ENCODE results near the gene CD69.

CD69 gene

DNA sequence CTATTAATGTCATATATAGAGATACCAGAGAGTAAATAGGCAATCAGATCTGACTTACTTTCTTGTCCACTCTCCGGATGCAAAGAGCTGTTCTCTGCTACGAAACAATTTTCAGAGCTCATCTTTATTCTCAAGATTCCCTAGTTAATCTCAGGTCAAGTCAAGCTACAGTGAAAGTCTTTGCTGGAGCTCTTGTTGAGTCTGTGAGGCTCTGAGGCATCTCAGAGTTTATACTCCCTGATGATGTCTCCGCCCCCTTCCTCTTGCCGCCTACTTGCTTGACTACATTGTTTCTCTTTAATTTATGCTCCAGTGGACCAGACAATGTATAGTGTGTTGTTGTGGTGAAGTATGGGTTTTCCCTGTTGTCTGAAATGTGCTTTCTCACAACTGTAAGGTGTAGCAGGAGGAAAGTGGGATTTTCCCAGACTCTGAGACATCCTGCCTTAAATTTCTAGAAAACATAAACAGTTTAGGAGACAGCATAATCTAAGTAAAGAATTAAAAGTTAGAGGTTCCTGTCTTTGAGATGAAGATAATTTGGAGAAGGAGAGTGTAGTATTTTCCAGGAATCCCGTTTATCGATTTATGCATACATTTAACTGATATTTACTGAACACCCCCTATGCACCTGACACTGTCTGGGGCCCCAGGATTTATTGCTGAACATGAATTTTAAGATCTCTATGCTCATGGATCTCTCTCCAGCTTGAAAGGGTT lies at the start of gene CD69:
Gene CD69 (minus strand): TSS at position 203 of the 720 bp plus-strand sequence. CDS start 81 bp downstream, at position 122.
- no peak for DNase-seq

GRCh38 chr12:9809866-9810265 lies 49.2 kb upstream of the CD69 start:
- no peak for DNase-seq

- no peak for DNase-seq
Measured at GRCh38 chr12:9809338-9809737, 48.6 kb upstream of the CD69 start.

DNA sequence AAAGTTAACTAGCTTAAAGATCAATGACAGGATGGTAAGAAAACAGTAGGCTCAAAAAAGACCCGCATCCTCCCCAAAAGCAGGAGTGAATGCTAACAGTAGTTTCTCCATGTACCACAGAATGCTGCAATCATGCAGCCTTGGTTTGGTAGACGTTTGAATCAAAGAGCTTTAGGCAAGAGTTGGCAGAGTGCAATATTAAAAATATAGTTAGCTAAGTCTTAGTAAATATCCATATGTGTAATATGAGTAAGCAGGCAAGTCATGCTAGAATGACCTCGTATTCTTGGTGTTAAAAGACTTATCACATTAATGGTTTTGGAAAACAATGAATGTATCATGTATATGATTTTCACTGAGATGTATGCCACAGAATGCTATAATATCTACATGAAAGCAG lies 47.8 kb upstream of the CD69 start:
- no peak for DNase-seq

- DNase-seq, result no peak
Measured at GRCh38 chr12:9806714-9807113, 46.0 kb upstream of the CD69 start.

DNA sequence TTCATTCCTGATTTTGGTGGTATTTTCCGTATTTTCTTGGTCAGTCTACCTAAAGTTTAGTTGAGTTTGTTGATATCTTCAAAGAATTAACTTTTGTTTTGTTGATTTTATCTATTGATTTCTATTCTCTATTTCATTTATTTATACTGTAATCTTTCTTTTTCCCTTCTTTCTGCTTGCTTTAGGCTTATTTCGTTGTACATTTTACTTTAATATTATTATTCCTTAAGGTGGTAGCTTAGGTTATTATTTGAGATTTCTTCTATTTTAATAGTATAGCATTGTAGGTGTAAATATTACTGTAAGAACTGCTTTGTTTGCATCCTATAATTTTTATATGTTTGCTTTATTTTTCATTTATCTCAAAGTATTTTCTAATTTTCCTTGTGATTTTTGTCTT lies 45.2 kb upstream of the CD69 start:
- DNase-seq, result no peak

GRCh38 chr12:9799961-9800360 lies 39.3 kb upstream of the CD69 start:
- no peak for DNase-seq

GRCh38 chr12:9797722-9798619 lies 37.3 kb upstream of the CD69 start:
- peak; percentile 52 for DNase-seq

DNA sequence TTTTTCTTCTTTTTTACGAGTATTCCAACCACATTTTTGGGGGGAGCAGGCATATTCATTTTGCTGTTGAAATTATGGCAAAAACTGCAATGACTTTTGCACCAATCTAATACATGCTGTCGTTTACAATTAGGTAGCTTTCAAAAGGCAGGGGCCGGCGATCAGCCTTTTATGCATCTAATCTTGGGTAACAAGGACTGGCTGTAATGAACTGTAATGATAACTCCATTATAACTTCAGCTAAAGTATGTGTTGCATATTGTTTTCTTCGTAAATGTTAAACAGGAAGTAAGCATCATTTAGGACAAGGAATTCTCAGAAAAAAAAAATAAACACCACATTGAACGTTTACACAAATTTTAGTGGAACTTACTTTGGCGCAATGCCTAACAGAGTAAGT lies 36.3 kb upstream of the CD69 start:
- DNase-seq, result no peak

- no peak for DNase-seq
Measured at GRCh38 chr12:9796346-9796745, 35.6 kb upstream of the CD69 start.

DNA sequence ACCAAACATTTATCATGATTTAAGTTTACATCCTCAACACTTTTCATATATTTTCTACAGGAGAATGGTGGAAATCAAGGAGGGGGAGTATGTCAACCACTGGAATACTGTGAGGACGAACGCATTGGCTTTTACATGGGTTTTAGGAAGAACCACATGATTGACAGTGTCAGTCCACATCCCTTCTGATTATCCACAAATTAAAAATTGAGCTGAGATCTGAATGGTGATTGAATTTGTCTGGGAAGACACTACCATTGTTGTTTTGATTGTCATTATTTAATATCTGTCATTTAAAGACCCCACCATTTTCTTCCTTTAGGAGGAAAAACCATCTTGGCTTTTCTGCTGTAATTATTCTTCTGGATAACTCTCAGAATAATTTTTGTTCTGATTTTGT lies 35.2 kb upstream of the CD69 start:
- DNase-seq, result no peak

DNA sequence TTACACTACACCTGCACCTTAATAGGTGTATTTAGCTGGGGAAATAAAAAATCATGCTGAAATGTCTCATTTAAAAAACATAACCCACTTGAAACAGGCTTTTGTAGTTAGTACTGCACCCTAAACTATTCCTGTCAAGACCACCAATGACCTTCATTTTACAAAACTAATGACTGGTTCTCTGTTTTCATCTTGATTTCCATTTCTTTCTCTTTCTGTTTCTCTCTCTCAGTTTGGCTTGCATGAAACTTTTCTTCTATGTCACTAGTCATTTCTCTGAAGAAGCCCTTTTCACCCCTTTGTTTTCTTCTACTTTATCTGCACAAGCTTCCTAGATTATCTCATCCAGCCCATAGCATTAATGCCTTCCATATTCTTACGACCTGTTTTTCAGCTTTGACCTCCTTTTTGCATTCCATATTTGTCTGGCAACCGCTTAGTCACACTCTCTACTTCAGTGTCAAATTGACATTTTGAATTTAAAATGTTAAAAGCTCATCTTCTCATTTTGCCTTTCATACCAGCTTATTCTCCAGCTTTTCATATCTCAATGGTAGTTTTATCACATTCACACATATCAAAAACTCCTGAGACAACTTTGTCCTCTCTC lies 33.9 kb upstream of the CD69 start:
- no peak for DNase-seq

- no peak for DNase-seq
Measured at GRCh38 chr12:9793779-9794395, 33.2 kb upstream of the CD69 start.

DNA sequence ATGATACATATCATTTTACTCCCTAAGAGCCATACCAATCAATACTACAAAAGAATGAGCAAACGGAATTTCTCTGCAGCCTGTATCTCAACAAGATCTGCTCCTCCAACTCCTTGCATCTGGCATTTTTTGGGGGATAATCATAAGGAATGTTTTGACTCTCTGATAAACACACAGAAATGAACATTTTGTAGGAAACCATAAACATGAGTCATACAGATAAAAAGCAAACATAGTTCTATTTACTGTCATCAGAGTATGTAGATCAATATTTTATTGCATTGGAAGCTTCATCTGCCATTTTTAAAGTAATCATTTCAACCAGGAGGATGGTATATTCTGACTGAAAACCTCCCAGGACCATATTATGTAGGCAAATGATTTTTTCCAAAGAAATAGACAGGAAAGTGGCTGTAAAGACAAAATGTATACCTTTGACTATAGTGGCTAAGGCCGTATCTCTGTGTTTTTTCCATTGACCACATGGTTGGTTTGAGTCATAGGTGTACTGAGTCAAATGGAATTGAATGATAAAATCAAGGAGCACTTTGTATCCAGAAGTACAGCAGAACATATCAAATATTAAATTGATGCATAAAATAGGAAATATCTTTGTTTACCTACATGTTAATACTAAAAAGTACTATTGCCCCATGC lies 32.4 kb upstream of the CD69 start:
- DNase-seq, result no peak

- DNase-seq, result no peak
Measured at GRCh38 chr12:9792185-9792900, 31.6 kb upstream of the CD69 start.

- no peak for DNase-seq
Measured at GRCh38 chr12:9786726-9787717, 26.3 kb upstream of the CD69 start.

- no peak for DNase-seq
Measured at GRCh38 chr12:9784816-9785215, 24.1 kb upstream of the CD69 start.

GRCh38 chr12:9784326-9784725 lies 23.6 kb upstream of the CD69 start:
- no peak for DNase-seq

GRCh38 chr12:9782547-9783382 lies 22.1 kb upstream of the CD69 start:
- DNase-seq, result no peak

- DNase-seq, result no peak
Measured at GRCh38 chr12:9781360-9781759, 20.7 kb upstream of the CD69 start.
